ENCODE data around the gene C16orf54.

GRCh38 chr16:29761882-29762281 is 16.1 kb upstream of the C16orf54 start:
- TF ChIP-seq CTCF (conservative IDR thresholded peaks at IDR 0.05; ENCODE audit: low read depth in 2 of 2) (no peak), EZH2 (IDR thresholded peaks at IDR 0.05; ENCODE audit: low read depth, unreplicated experiment) (no peak), JUNB (IDR thresholded peaks at IDR 0.05; ENCODE audit: unreplicated experiment) (no peak), EZH2phosphoT487 (IDR thresholded peaks at IDR 0.05; ENCODE audit: unreplicated experiment) (no peak), POLR2AphosphoS5 (IDR thresholded peaks at IDR 0.05; ENCODE audit: low read depth) (no peak), CREB1 (CRISPR knock-in tag; IDR thresholded peaks at IDR 0.05; ENCODE audit: low read depth) (no peak), REST (IDR thresholded peaks at IDR 0.05; ENCODE audit: unreplicated experiment) (no peak), ZNF462 (CRISPR knock-in tag; IDR thresholded peaks at IDR 0.05) (no peak), NANOG (IDR thresholded peaks at IDR 0.05; ENCODE audit: borderline replicate concordance) (no peak), ZNF114 (CRISPR knock-in tag; IDR thresholded peaks at IDR 0.05) (no peak), ZNF331 (CRISPR knock-in tag; IDR thresholded peaks at IDR 0.05; ENCODE audit: low read depth) (no peak), STAT1 (IDR thresholded peaks at IDR 0.05; ENCODE audit: unreplicated experiment) (no peak), ETS1 (IDR thresholded peaks at IDR 0.05) (no peak)

Data from GM23338 (cell line).